ENCODE data around the gene PHLPP1.
A peak's percentile ranks its signal among the peaks of the same experiment; 100 is the strongest.

Gene PHLPP1

DNA sequence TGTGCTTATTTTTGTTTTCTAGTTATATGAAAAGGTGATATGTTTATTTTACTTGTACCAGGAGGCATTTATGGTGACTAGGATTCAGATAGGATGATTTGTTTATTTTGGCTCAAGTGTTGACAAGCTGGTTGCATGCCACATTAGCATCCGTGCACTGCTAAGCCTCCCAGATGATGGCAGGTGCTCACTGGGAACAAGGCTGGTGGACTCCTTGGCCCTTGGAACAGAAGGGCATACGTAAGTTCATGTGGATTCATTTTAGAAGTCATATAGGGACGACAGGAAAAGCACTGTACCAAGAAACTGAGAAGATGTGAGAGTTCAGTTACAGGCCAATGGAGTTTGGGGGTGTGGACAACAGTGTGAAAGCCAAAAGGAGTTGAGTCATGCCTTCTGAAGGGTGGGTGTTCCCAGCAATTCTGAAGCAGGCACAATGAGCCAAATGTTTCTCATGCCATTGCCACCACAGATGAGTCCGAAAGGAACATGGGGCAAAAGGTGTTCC, 166.2 kb downstream of the PHLPP1 start:
- H3K4me3 ChIP-seq (ENCODE audit: control insufficient read depth, low read depth, low read length), result no peak overlapping the region
- peak; percentile 98 for DNase-seq (ENCODE audit: low read depth)

DNA sequence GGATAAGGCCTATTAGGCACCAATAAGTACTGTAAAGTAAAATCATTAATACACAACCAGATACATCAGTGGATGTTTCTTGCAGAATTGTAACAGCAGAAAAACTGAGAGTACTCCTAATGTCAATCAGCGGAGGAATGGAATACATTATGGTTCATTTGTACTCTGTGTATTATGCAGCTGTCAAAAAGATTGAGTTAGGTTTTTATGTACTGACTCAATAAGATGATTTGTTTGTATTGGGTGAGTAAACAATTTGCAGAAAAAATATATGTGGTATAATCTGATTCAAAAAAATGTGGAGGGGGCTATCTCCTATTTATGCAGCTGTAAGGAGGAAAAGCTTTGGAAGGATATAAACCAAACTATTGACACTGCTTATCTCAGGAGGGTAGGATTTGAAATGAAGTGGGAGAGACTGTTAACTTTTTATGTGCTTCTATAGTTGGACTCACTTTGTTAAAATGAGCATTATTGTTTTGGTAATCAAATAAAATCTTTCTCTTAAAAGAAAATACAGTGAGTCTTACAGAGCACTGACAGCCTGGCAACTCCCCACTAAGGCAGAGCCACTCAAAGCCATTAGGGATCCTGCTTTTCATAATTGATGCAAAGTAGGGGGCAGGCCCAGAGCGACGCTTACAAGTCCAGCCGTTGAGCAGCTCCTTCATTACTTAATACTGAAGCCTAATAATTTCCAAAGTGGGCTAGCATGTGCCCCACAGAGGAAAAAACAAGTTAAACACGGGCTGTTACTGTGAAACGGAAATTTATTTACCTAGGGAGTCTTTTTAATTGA, 168.8 kb downstream of the PHLPP1 start:
- TF ChIP-seq, protein P1, sequence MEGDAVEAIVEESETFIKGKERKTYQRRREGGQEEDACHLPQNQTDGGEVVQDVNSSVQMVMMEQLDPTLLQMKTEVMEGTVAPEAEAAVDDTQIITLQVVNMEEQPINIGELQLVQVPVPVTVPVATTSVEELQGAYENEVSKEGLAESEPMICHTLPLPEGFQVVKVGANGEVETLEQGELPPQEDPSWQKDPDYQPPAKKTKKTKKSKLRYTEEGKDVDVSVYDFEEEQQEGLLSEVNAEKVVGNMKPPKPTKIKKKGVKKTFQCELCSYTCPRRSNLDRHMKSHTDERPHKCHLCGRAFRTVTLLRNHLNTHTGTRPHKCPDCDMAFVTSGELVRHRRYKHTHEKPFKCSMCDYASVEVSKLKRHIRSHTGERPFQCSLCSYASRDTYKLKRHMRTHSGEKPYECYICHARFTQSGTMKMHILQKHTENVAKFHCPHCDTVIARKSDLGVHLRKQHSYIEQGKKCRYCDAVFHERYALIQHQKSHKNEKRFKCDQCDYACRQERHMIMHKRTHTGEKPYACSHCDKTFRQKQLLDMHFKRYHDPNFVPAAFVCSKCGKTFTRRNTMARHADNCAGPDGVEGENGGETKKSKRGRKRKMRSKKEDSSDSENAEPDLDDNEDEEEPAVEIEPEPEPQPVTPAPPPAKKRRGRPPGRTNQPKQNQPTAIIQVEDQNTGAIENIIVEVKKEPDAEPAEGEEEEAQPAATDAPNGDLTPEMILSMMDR (conservative IDR thresholded peaks at IDR 0.05; ENCODE audit: control insufficient read depth, insufficient read depth, low read depth, low read length), result no peak
- DNase-seq (ENCODE audit: low read depth), result no peak
- H3K4me3 ChIP-seq (ENCODE audit: control insufficient read depth, low read depth, low read length), result no peak overlapping the region

More for the DNA sequence above, 166.2 kb downstream of the PHLPP1 start:
- TF ChIP-seq, protein P1 (conservative IDR thresholded peaks at IDR 0.05; ENCODE audit: control insufficient read depth, insufficient read depth, low read depth, low read length), result no peak

DNA sequence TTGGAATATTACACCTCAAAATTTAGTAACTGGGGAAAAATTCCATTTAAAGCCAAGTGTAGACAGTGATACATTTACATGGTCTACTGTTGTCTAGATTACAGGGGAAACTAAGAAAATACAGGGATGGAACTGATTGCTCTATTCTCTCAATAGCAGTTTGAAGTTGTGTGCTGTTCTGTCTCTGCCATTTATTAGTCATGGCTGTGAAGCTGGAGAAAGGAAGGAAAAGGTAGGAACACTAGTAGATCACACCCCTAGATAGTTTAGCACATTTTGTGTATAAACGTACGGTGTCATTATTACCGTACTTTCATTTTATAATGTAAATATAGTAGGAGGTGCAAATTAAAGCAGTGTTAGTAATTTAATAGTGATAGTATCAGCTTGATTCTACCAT, 170.5 kb downstream of the PHLPP1 start:
- H3K4me3 ChIP-seq (ENCODE audit: control insufficient read depth, low read depth, low read length), result no peak overlapping the region
- DNase-seq (ENCODE audit: low read depth), result no peak
- TF ChIP-seq, protein P1 (conservative IDR thresholded peaks at IDR 0.05; ENCODE audit: control insufficient read depth, insufficient read depth, low read depth, low read length), result no peak

DNA sequence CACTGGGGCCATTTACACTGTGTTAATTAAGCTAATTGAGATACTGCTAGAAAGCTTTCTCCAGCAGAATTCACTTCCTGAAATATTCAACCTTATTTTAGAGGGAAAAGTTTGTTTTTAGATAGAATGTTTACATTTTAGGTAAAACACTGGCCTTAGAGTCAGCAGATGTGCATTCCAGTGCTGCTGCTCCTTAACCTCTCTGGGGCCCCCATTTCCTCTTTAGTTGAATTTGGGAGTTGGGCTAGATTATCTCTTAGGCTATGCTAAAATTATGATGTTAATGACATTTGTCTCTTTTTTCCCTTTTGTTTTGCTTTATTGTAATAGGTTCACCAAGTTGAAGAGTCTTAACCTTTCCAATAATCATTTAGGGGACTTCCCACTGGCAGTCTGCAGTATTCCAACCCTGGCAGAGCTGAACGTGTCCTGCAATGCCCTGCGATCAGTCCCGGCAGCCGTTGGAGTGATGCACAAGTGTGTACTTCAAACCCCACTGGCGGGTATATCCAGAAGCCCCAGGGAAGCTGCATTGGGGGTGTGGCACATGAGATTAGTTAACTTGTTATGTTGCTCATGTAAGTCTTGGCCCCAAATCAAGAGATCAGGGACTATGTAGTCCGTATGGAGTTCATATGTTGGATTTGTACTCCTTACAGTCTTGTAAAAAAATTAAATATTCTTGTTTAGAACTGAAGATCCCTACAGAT, 179.5 kb downstream of the PHLPP1 start:
- H3K4me3 ChIP-seq (ENCODE audit: control insufficient read depth, low read depth, low read length), result no peak overlapping the region
- no peak for DNase-seq (ENCODE audit: low read depth)
- TF ChIP-seq, protein P1 (conservative IDR thresholded peaks at IDR 0.05; ENCODE audit: control insufficient read depth, insufficient read depth, low read depth, low read length), result no peak

DNA sequence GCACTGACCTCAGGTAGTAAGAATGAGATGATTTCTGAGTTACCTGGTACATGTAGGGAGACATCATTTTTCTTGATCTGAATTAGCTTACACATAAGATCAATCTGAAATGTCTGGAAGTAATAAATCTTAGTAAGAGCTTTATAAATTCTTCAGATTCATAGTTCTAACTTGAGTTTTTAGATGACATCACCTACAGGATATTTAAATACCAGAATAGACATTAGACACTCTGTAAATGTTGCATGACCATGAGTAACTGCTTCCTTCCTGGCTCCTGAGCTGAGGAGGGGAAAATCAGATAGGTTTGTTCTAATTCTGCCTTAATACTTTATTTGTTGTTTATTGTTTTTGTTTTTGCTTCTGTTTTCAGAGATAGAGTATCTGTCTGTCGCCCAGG, 181.8 kb downstream of the PHLPP1 start:
- TF ChIP-seq, protein P1 (conservative IDR thresholded peaks at IDR 0.05; ENCODE audit: control insufficient read depth, insufficient read depth, low read depth, low read length), result no peak
- peak; percentile 45 for DNase-seq (ENCODE audit: low read depth)

DNA sequence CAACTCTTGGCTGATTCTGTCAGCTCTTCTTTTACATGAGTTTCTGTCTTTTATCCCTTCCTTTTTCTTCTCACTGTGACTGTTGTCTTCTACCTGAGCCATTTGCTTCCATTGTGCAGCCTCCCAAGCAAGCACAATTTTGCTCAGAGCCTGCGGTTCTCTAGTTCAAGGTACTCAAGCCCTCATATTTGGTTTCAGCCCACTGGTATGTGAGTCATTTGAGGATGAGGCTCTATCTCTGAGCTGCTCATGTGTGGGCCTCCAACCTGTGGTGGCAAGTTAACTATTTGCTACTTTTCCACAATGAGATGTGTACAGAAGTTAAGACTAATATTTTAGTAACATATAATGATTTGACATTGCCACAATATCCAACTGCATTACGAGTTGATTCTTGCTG, 183.0 kb downstream of the PHLPP1 start:
- no peak overlapping the region for H3K4me3 ChIP-seq (ENCODE audit: control insufficient read depth, low read depth, low read length)
- no peak for DNase-seq (ENCODE audit: low read depth)
- TF ChIP-seq, protein P1 (conservative IDR thresholded peaks at IDR 0.05; ENCODE audit: control insufficient read depth, insufficient read depth, low read depth, low read length), result no peak

More for the DNA sequence above, 181.8 kb downstream of the PHLPP1 start:
- no peak overlapping the region for H3K4me3 ChIP-seq (ENCODE audit: control insufficient read depth, low read depth, low read length)

All from fibroblast of mammary gland (primary cell).